Sigmoid colon (tissue), 3 donors: ENCODE measurements around the gene HACL1.

Experiments
- CTCF ChIP-seq, 4 experiments: fragments of 450-650 bp in 3 of 4; fragments of 200-600 bp in 1 of 4; IDR thresholded peaks; one replicate each; pipeline ENCODE4 v1.5.1; 2016 to 2019; ENCODE audit warnings: antibody characterized with exemption in 4 of 4, mild to moderate bottlenecking in 3 of 4, moderate library complexity in 2 of 4
- POLR2A ChIP-seq, 2 donors: fragments of 450-650 bp; IDR thresholded peaks; one replicate each; pipeline ENCODE4 v1.6.1; 2016; ENCODE audit warnings: antibody characterized with exemption in 2 of 2, mild to moderate bottlenecking in 2 of 2, moderate library complexity in 2 of 2

GRCh38 chr3:15520185-15520584 is 81.2 kb downstream of the HACL1 start:
- TF ChIP-seq CTCF (IDR thresholded peaks at IDR 0.05): no peak
- no peak for TF ChIP-seq POLR2A (IDR thresholded peaks at IDR 0.05)
